Measurements from ENCODE around the gene GHRHR.

Gene GHRHR

GRCh38 chr7:30969604-30969970, 5.8 kb downstream of the GHRHR start:
- no peak for DNase-seq

- no peak for DNase-seq
Observed at GRCh38 chr7:30970074-30970473, 6.3 kb downstream of the GHRHR start.

- DNase-seq = peak; percentile 95
Observed at GRCh38 chr7:30970594-30971094, 6.9 kb downstream of the GHRHR start.

- no peak for DNase-seq
Observed at GRCh38 chr7:30971440-30971839, 7.7 kb downstream of the GHRHR start.

GRCh38 chr7:30971840-30972563, 8.2 kb downstream of the GHRHR start:
- DNase-seq = no peak

GRCh38 chr7:30973292-30973691, 9.5 kb downstream of the GHRHR start:
- no peak for DNase-seq

- DNase-seq = no peak
Observed at GRCh38 chr7:30973791-30974604, 10.2 kb downstream of the GHRHR start.

GRCh38 chr7:30974605-30975255, 11.0 kb downstream of the GHRHR start:
- peak; percentile 53 to 90 for DNase-seq

- peak; percentile 83 to 86 for DNase-seq
Observed at GRCh38 chr7:30975256-30975899, 11.6 kb downstream of the GHRHR start.

GRCh38 chr7:30976381-30976780, 12.6 kb downstream of the GHRHR start:
- DNase-seq = no peak

GRCh38 chr7:30977222-30977621, 13.5 kb downstream of the GHRHR start:
- no peak for DNase-seq

- DNase-seq = peak; percentile 24 to 78
Observed at GRCh38 chr7:30977896-30978564, 14.3 kb downstream of the GHRHR start.

- no peak for DNase-seq
Observed at GRCh38 chr7:30979027-30979426, 15.3 kb downstream of the GHRHR start.

- no peak for DNase-seq
Observed at GRCh38 chr7:30980194-30980593, 16.4 kb downstream of the GHRHR start.

- no peak for DNase-seq
Observed at GRCh38 chr7:30980751-30981150, 17.0 kb downstream of the GHRHR start.

- peak; percentile 49 to 89 for DNase-seq
Observed at GRCh38 chr7:30983042-30983913, 19.5 kb downstream of the GHRHR start.

- no peak for DNase-seq
Observed at GRCh38 chr7:30983914-30984247, 20.1 kb downstream of the GHRHR start.

- no peak for DNase-seq
Observed at GRCh38 chr7:30984359-30985107, 20.8 kb downstream of the GHRHR start.

GRCh38 chr7:30985756-30986155, 22.0 kb downstream of the GHRHR start:
- no peak for DNase-seq

GRCh38 chr7:30986331-30986730, 22.6 kb downstream of the GHRHR start:
- DNase-seq = no peak

- DNase-seq = no peak
Observed at GRCh38 chr7:30986738-30987137, 23.0 kb downstream of the GHRHR start.
